Stimulated activated CD8-positive, alpha-beta memory T cell treated with anti-CD3 and anti-CD28 coated beads, Interleukin-2, amount 100 ng/mL, for 1 hour (primary cell): ENCODE results near the gene PFKFB3.
A peak's percentile ranks its signal among the peaks of the same experiment; 100 is the strongest.
"Not testable (repeated sequence)": the region's sequence is repeated elsewhere in the genome, so short reads cannot be mapped to it uniquely, and the experiment has no call there.

ENCODE experiments used
- DNase-seq, 2 donors: peaks; one replicate each; pipeline ENCODE4 v3.0.0-alpha.2; 2020; ENCODE audit warnings: low read depth in 2 of 2

The PFKFB3 gene

DNA sequence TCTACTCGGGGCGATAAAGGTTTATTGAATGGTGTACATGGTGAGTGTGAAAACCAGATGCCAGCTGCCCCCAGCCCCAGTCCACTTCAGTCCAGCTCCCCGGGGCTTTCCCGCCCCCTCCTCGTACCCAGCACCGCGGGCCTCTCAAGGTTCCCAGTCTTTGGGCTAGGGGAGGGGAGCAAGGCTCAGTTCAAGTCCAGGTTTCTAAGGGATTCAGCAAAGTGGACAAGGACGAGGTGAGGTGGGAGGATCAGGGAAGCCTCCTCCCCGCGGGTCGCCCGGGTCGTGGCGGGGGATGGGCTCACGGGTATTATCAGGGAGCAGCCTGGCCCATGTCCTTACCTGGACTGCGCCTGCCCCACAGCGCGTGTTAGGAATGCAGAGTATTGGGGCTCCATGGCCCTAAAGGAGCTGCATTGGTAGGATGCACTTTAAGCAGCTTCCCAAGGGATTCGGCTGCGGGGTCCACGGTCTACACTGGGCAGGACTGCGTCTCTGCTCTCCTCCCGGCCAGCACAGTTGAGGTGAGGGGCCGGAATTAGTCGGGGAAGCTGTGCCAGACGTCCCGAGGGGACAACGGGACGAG is 541 bp upstream of the PFKFB3 start:
- no peak for DNase-seq

GRCh38 chr10:6203331-6204062 is 765 bp downstream of the PFKFB3 start:
- peak in 1 of 2 donors; percentile 38 for DNase-seq

- DNase-seq = peak in 1 of 2 donors; percentile 20
Measured at GRCh38 chr10:6204063-6204340, 1.3 kb downstream of the PFKFB3 start.

DNA sequence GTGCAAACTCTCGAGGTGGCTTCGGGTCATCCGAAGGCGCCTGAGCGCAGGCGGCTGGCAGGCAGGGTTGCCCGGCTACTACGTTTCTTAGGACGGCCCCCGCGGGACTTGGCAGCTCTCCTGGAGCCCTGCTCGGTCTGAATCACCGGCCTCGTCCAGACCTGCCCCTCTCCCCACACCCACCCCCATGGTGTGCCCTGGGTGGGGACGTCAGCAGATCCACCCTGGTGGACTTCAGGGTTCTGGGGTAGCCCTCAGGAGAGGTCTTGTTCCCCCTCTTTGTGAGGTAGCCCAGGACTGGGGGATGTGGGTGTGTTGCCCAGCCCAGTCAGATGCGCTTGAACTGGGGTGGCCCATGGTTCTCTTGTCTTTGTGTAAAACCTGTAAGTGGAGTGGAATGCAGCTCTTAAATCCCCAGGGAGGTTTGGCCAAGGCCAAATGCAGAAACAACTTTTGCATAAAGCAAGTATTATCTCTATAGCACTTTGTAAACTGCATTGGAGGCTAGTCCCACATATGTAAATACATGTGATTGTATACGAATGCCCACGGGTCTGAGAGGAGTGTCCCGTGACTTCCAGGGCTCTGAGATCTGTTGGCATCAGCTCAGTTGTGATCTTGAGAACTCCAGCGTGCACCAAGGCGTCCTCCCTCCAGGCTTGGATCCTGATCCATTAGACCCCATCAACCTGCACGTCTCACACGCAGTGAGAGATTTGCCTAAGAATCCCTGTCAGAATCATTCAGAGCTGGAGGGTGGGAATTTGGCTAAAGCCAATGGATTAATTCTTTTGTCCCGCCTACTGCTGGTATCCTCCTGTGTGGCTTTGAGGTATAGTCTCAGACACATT is 1.8 kb downstream of the PFKFB3 start:
- no peak for DNase-seq

GRCh38 chr10:6206486-6206885 is 3.8 kb downstream of the PFKFB3 start:
- not testable (repeated sequence) for DNase-seq

DNA sequence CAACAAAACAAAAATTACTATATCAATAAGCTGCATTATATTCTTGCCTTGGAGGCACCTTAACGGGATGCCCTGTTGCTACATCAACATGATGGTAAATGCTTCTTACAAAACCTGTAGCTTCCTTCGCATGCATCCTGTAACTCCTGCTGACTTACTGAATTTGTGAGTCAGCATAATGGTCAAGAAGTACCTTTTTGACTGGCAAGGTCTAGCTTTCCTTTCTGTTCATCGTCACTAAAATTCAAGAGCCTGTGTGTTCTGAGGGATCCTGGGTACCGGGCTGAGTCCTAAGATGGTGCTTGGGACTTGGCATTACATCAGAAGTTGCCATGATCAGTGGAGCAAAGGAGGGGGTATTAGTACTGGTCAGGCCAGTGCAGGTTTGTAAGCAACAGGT is 4.9 kb downstream of the PFKFB3 start:
- no peak for DNase-seq

DNA sequence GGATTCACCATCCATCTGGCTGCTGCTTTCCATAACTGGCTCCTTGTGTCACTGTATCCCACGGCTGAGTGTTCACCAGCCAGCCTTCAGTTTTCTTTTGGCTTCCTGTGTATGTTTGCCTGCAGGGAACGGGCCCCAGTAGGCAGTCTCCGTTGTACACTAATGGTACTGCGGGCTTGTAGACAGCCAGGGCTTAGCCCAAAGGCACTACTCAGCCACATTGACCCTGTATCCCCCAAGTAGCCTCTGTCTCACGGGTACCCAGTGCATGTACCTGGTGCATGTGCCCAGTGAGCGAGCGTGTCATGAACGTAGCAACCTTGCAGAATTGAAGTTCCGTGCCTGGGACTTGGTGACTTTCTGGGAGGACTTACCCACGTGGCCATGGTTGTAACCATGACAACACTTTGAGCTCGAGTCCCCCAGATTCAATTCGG is 6.1 kb downstream of the PFKFB3 start:
- DNase-seq = no peak

- DNase-seq = no peak
Measured at GRCh38 chr10:6211341-6211670, 8.6 kb downstream of the PFKFB3 start.

DNA sequence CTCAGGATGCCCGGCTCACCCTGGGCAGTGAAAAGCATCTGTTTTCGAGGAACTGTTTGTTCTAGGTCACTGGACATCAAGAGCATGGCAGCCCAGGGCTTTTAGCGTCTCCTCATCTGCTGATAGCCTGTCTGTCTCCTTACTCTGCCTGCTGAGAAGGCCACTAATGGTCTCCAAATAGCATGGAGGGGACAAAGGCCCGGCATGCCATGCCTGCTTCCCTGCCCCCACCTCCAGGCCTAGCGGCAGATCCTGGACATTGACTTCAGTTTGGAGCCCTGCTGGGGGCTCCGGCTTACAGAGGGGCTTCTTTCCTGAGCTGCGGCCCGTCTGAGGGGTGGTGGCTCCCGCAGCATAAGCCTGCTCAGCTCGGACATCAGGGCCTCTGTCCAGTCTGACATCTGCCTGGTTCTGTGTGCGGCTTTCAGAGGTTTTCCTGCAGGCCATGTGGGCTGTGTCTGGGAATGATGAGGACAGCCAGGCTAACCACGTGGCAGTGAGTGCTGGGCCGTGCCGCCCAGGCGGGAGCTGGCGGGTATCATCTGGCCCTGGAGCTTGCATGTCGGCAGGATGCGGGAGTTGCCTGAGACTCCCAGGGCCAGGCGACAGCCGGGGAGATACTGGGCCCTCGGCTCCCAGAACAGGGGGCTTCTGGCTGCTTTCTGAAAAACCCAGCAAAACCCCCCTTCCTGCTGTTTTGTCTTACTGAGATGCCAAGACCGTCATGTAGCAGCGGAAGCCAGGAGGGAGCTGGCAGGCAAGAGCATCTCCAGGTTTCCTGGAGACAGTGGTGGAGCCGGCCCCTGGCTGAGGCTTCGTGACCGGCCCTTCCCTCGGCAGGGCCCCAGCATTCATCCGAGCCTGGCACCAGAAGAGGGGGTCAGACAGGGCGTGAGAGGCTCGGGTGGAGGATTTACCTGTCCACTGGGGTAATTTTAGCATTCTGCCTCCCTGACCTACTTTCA is 9.2 kb downstream of the PFKFB3 start:
- no peak for DNase-seq

- DNase-seq = no peak
Measured at GRCh38 chr10:6212806-6213205, 10.1 kb downstream of the PFKFB3 start.

GRCh38 chr10:6213257-6213905 is 10.6 kb downstream of the PFKFB3 start:
- DNase-seq = no peak

DNA sequence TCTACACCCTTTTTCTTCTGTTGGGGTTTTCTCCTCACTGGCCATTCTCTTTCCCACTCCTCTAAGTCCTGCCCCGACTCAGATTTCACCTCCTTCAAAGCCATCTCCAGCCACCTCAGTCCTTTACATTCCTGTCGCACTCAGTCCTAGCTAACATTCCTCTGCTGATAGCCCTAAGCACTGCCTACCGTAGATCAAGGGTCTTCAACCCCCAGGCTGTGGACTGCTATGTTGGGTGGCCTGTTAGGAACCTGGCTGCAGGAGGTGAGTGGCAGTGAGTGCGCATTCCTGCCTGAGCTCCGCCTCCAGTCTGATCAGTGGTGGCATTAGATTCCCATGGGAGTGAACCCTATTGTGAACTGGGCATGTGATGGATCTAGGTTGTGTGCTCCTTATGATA is 11.2 kb downstream of the PFKFB3 start:
- no peak for DNase-seq

DNA sequence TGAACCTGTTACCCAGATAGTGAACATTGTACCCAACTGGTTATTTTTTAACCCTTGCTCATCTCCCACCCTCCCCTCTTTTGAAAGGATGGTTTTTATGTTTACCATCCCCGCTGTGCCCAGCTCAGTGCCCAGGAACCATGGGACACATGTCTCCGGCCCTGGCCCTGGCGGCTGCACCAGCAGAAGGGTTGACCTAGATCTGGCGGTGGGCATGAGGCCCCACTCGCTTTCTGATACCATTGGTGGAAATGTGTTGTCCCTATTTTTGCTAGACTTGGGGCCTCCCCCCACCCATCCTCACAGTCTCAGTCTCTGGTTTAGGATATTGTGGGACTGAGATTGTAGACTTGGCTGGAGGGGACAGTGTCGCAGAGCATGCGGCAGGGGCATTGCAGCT is 11.9 kb downstream of the PFKFB3 start:
- DNase-seq = no peak

DNA sequence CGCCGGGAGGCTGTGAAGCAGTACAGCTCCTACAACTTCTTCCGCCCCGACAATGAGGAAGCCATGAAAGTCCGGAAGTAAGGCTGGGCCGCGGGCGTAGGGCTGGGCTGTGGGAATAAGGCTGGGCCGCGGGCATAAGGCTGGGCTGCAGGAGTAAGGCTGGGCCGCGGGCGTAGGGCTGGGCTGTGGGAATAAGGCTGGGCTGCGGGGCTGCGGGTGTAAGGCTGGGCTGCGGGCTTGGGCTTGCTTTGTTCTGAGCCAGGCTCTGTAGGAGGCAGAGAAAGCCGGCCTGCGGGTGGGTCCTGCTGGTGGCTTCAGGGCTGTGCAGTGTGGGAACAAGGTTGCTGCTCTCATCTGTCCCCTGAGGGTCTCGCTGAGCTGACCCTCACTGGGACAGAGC is 12.5 kb downstream of the PFKFB3 start:
- no peak for DNase-seq

- no peak for DNase-seq
Measured at GRCh38 chr10:6215683-6216484, 13.2 kb downstream of the PFKFB3 start.

DNA sequence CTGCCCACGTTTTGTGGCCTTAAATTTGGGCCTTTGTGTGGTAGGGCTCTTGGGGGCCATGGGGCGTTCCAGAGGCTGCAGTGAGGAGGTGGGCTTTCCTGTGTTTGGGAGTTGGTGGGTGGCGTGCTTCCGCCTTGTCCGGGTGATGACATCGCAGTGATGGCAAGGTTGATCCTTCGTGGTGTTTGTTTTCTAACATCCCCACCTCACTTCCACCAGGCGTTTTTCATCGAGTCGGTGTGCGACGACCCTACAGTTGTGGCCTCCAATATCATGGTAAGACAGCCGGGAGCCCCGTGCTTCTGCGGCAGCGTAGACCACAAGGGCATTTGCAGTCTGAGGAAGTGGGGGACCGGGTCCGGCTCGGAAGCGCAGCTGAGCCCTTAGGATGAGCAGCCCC is 14.2 kb downstream of the PFKFB3 start:
- DNase-seq = no peak

GRCh38 chr10:6217611-6218010 is 14.9 kb downstream of the PFKFB3 start:
- no peak for DNase-seq

- DNase-seq = no peak
Measured at GRCh38 chr10:6218692-6219493, 16.2 kb downstream of the PFKFB3 start.

- DNase-seq = no peak
Measured at GRCh38 chr10:6219494-6219836, 16.7 kb downstream of the PFKFB3 start.
